Hepatocyte (in vitro differentiated cells): ENCODE results near the gene MRI1. TPM values are rescaled to one million over a fixed set of nuclear protein-coding genes. Genes with fewer than 3 reads are reported as not detected.

ENCODE experiments used
- DNase-seq: peaks from one replicate; pipeline ENCODE4 v3.0.0-alpha.2; 2016; ENCODE audit warnings: low spot score
- H2AFZ ChIP-seq: fragments of 200-600 bp; sonication (generic); 2 replicates; pipeline ENCODE4 v1.6.0; 2016; ENCODE audit warnings: antibody characterized with exemption, mild to moderate bottlenecking
- H3K27ac ChIP-seq: fragments of 200-600 bp; sonication (generic); 2 replicates; pipeline ENCODE4 v1.5.1; 2016; ENCODE audit warnings: mild to moderate bottlenecking
- H3K27me3 ChIP-seq: fragments of 200-600 bp; sonication (generic); 2 replicates; pipeline ENCODE4 v1.6.1; 2016
- H3K36me3 ChIP-seq: fragments of 200-600 bp; sonication (generic); replicated peaks from 2 replicates; pipeline ENCODE4 v1.5.1; 2016; ENCODE audit warnings: low read depth; ENCODE audit not compliant: insufficient read depth
- H3K4me1 ChIP-seq: fragments of 200-600 bp; sonication (generic); 2 replicates; pipeline ENCODE4 v1.5.1; 2016; ENCODE audit warnings: mild to moderate bottlenecking, moderate library complexity; ENCODE audit not compliant: insufficient read depth
- H3K4me2 ChIP-seq: fragments of 200-600 bp; sonication (generic); 2 replicates; pipeline ENCODE4 v1.6.0; 2016
- H3K4me3 ChIP-seq: fragments of 200-600 bp; sonication (generic); 2 replicates; pipeline ENCODE4 v1.5.1; 2016; ENCODE audit warnings: mild to moderate bottlenecking
- H3K79me2 ChIP-seq: fragments of 200-600 bp; sonication (generic); 2 replicates; pipeline ENCODE4 v1.6.0; 2017; ENCODE audit warnings: mild to moderate bottlenecking
- H3K9me2 ChIP-seq: fragments of 200-600 bp; sonication (generic); replicated peaks from 2 replicates; pipeline ENCODE4 v1.6.0; 2017; ENCODE audit warnings: mild to moderate bottlenecking; ENCODE audit not compliant: insufficient read depth
- H3K9me3 ChIP-seq: fragments of 200-600 bp; sonication (generic); 2 replicates; pipeline ENCODE4 v1.5.1; 2016; ENCODE audit warnings: low read depth, mild to moderate bottlenecking
- H4K20me1 ChIP-seq: fragments of 200-600 bp; sonication (generic); 2 replicates; pipeline ENCODE4 v1.6.0; 2016; ENCODE audit warnings: mild to moderate bottlenecking; ENCODE audit not compliant: insufficient read depth, poor library complexity, severe bottlenecking
- CTCF ChIP-seq: fragments of 200-600 bp; sonication (generic); IDR thresholded peaks from 2 replicates; pipeline ENCODE4 v1.5.1; 2016; ENCODE audit warnings: antibody characterized with exemption, mild to moderate bottlenecking; ENCODE audit not compliant: poor library complexity
- EZH2 ChIP-seq: fragments of 200-600 bp; sonication (generic); IDR thresholded peaks from 2 replicates; pipeline ENCODE4 v1.6.1; 2016; ENCODE audit warnings: antibody characterized with exemption, mild to moderate bottlenecking, borderline replicate concordance
- EZH2phosphoT487 ChIP-seq: fragments of 200-600 bp; sonication (generic); IDR thresholded peaks from one replicate; pipeline ENCODE4 v1.6.1; 2018; ENCODE audit warnings: antibody characterized with exemption, mild to moderate bottlenecking, low read depth, moderate library complexity; ENCODE audit not compliant: unreplicated experiment, severe bottlenecking
- WGBS: methylation state at CpG from one replicate; pipeline ENCODE4 v1.1.6; 2016; ENCODE audit warnings: low lambda C conversion rate; ENCODE audit errors: missing lambda C conversion rate; 5-methylcytosine and 5-hydroxymethylcytosine counted together
- polyA plus RNA-seq: library from polyadenylated mRNA; unstranded; fragments of >200 nt; fragmentation: Nextera tagmentation; extraction: Ambion mirVana; gene quantifications from 2 replicates; pipeline ENCODE4 v1.2.1, GENCODE V29; 2016
- total RNA-seq: library from RNA; depleted of rRNA; stranded (reverse); fragments of >200 nt; gene quantifications from 2 replicates; pipeline ENCODE4 v1.2.3, GENCODE V29; 2014

MRI1 gene
- total RNA-seq (16.0 and 18.5 TPM in 2 replicates), polyA plus RNA-seq (21.9 and 22.8 TPM in 2 replicates)

- peaks cover 7% of the 10 kb centered on the region for H3K4me1 ChIP-seq
- WGBS = 30% methylated on average over 43 of the region's 67 CpGs
- no peaks in the 10 kb centered on the region for H3K9me3 ChIP-seq
- TF ChIP-seq CTCF (no peak), EZH2phosphoT487 (no peak), EZH2 (no peak)
- peak within 1 kb of the TSS; percentile 71 for H2AFZ ChIP-seq
- no peaks in the 10 kb centered on the region for H3K27me3 ChIP-seq
- H3K9me2 ChIP-seq = no peaks in the 10 kb centered on the region
- H3K36me3 ChIP-seq = no peaks in the 10 kb centered on the region
- H3K4me2 ChIP-seq = peak within 1 kb of the TSS; percentile 96
- H4K20me1 ChIP-seq = no peaks in the 10 kb centered on the region
- no peak within 1 kb of the TSS for H3K27ac ChIP-seq
- peak; percentile 75 for DNase-seq
- peaks cover 3% of the 10 kb centered on the region for H3K79me2 ChIP-seq
- peak within 1 kb of the TSS; percentile 90 for H3K4me3 ChIP-seq
Measured at GRCh38 chr19:13764101-13764807, at the start of gene MRI1. MRI1 (plus strand) TSS chr19:13764522; CDS start chr19:13764589, 67 bp downstream.

DNA sequence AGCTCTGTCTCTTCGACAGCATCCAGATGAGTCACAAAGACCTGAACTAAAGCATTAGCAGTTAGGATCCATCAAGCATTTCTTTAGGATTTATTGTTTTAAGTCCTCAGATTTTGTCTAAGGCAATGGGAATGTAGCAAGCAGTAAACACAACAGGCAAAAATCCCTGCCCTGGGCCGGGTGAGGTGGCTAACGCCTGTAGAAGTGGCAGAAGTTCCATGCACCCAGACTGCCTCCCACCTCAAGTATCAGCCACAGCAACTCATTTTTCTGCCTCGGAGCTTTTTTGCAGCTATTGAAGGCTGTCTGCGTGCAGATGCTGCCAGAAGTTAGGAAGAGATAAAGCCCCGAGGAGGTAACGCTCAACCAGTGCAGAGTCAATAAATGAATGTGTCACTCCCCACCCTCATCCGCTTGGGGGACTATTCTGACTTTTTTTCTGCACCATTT, 47.1 kb upstream of the MRI1 start:
- H3K4me2 ChIP-seq = no peak overlapping the region
- no peak overlapping the region for H3K4me3 ChIP-seq
- DNase-seq = no peak

DNA sequence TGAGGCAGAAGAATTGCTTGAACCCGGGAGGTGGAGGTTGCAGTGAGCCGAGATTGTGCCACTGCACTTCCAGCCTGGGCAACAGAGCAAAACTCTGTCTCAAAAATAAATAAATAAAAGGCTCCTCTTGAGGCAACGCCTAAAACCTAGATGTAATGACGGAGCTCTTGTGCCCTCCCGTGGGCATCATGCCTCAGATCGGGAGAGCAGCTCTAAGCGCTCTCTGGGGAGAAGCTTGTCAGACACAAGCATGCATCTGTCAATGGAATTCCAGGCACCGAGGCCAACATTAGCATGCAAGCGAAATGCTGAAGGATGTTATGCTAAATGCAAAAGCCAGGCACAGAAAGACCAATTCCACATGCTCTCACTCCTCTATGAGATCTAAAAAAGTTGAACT, 45.6 kb upstream of the MRI1 start:
- TF ChIP-seq CTCF = peak; percentile 31
- TF ChIP-seq EZH2phosphoT487 = no peak
- DNase-seq = peak; percentile 23
- H4K20me1 ChIP-seq = no peaks in the 10 kb centered on the region
- no peak overlapping the region for H3K4me2 ChIP-seq
- no peaks in the 10 kb centered on the region for H3K79me2 ChIP-seq
- no peaks in the 10 kb centered on the region for H3K9me2 ChIP-seq
- 51% methylated on average over 9 of the region's 9 CpGs for WGBS
- no peak overlapping the region for H2AFZ ChIP-seq
- no peaks in the 10 kb centered on the region for H3K9me3 ChIP-seq
- no peaks in the 10 kb centered on the region for H3K4me1 ChIP-seq
- H3K4me3 ChIP-seq = no peak overlapping the region
- H3K27ac ChIP-seq = no peak overlapping the region
- H3K36me3 ChIP-seq = no peaks in the 10 kb centered on the region
- no peaks in the 10 kb centered on the region for H3K27me3 ChIP-seq

More for the DNA sequence above, 47.1 kb upstream of the MRI1 start:
- Histone ChIP-seq H3K9me3 (no peaks in the 10 kb centered on the region), H3K79me2 (no peaks in the 10 kb centered on the region), H3K9me2 (no peaks in the 10 kb centered on the region), H3K4me1 (no peaks in the 10 kb centered on the region), H2AFZ (no peak overlapping the region), H3K27ac (no peak overlapping the region), H3K36me3 (no peaks in the 10 kb centered on the region), H4K20me1 (no peaks in the 10 kb centered on the region), H3K27me3 (no peaks in the 10 kb centered on the region)
- WGBS = 60% methylated on average over 8 of the region's 8 CpGs
- no peak for TF ChIP-seq EZH2
- no peak for TF ChIP-seq CTCF
- TF ChIP-seq EZH2phosphoT487 = no peak
